Skeletal muscle tissue (tissue), 1 donor: ENCODE data around the gene ZNF780A. TPM values are rescaled to one million over a fixed set of nuclear protein-coding genes. Genes with fewer than 3 reads are reported as not detected.

Experiments
- total RNA-seq: library from RNA; depleted of rRNA; stranded (reverse); fragments of >200 nt; gene quantifications from one replicate; pipeline ENCODE4 v1.2.3, GENCODE V29; 2014

The ZNF780A gene
- total RNA-seq, 1 donor from 2014 or later, result 14.6 TPM

Other genes with a start within 250 kb of the ZNF780A start
- 386 TPM for gene FBL, start 244.6 kb downstream of the ZNF780A start, total RNA-seq
- gene FCGBP, start 156.3 kb downstream of the ZNF780A start, total RNA-seq, result 5.7 TPM
- gene PSMC4, start 119.8 kb downstream of the ZNF780A start, total RNA-seq, result 37.6 TPM
- 7.3 TPM for gene ZNF546, start 93.9 kb downstream of the ZNF780A start, total RNA-seq
- gene ZNF780B, start 34.7 kb downstream of the ZNF780A start, total RNA-seq, result 14.6 TPM
- gene MAP3K10, start 100.5 kb upstream of the ZNF780A start, total RNA-seq, result 3.1 TPM
- gene TTC9B, start 127.4 kb upstream of the ZNF780A start, total RNA-seq, result not detected
- not detected for gene CCNP, start 135.7 kb upstream of the ZNF780A start, total RNA-seq
- gene AKT2, start 194.4 kb upstream of the ZNF780A start, total RNA-seq, result 91.3 TPM